ENCODE results near the gene BSG.

DNA sequence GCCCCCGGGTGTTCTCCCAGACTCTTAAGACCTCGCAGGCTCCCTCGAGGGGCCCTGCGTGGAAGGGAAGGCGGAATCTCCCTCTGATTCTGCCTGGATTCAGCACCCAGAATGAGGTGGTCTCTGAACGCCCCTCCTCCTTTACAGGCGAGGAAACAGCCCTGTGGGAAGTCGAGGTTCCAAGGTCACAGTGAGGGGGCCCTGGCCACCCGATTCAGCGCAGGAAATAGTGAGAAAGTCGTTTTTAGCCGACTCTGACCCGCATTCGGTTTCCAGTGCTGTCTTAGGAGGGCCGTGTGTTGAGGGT lies 1.1 kb downstream of the BSG start:
- TF ChIP-seq, protein P1, sequence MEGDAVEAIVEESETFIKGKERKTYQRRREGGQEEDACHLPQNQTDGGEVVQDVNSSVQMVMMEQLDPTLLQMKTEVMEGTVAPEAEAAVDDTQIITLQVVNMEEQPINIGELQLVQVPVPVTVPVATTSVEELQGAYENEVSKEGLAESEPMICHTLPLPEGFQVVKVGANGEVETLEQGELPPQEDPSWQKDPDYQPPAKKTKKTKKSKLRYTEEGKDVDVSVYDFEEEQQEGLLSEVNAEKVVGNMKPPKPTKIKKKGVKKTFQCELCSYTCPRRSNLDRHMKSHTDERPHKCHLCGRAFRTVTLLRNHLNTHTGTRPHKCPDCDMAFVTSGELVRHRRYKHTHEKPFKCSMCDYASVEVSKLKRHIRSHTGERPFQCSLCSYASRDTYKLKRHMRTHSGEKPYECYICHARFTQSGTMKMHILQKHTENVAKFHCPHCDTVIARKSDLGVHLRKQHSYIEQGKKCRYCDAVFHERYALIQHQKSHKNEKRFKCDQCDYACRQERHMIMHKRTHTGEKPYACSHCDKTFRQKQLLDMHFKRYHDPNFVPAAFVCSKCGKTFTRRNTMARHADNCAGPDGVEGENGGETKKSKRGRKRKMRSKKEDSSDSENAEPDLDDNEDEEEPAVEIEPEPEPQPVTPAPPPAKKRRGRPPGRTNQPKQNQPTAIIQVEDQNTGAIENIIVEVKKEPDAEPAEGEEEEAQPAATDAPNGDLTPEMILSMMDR (IDR thresholded peaks at IDR 0.05) = no peak
- TF ChIP-seq POLR2A (IDR thresholded peaks at IDR 0.05) = no peak
